Stimulated activated CD4-positive, alpha-beta T cell treated with anti-CD3 and anti-CD28 coated beads, Interleukin-12 subunit alpha, Interleukin-12 subunit beta, amount 100 ng/mL, for 48 hours (primary cell): ENCODE data around the gene SYPL2.
"Not testable (repeated sequence)": the region's sequence is repeated elsewhere in the genome, so short reads cannot be mapped to it uniquely, and the experiment has no call there.

ENCODE experiments used
- DNase-seq, 3 donors: peaks; one replicate each; pipeline ENCODE4 v3.0.0-alpha.2; 2020; ENCODE audit warnings: low read depth in 2 of 3, low spot score in 1 of 3

Gene SYPL2

GRCh38 chr1:109466452-109467300, at the start of gene SYPL2:
SYPL2 (plus strand) TSS chr1:109466546; CDS start chr1:109466844, 298 bp downstream.
- DNase-seq: no peak

GRCh38 chr1:109423498-109423897, 42.8 kb upstream of the SYPL2 start:
- DNase-seq: no peak

- DNase-seq: peak; percentile 39 to 53 (median 53)
Measured at GRCh38 chr1:109425391-109426280, 40.7 kb upstream of the SYPL2 start.

- peak; percentile 90 to 94 (median 90) for DNase-seq
Measured at GRCh38 chr1:109426281-109427170, 39.8 kb upstream of the SYPL2 start, which contains the start of gene PSMA5. PSMA5 (minus strand) TSS chr1:109426448; CDS start chr1:109426330, 118 bp downstream.

- DNase-seq: no peak
Measured at GRCh38 chr1:109427171-109427467, 39.2 kb upstream of the SYPL2 start.

GRCh38 chr1:109432336-109432735, 34.0 kb upstream of the SYPL2 start:
- no peak for DNase-seq

- no peak for DNase-seq
Measured at GRCh38 chr1:109433322-109433721, 33.0 kb upstream of the SYPL2 start.

- DNase-seq: no peak
Measured at GRCh38 chr1:109434484-109434883, 31.9 kb upstream of the SYPL2 start.

GRCh38 chr1:109438798-109439297, 27.5 kb upstream of the SYPL2 start:
- no peak for DNase-seq

- no peak for DNase-seq
Measured at GRCh38 chr1:109441069-109441468, 25.3 kb upstream of the SYPL2 start.

GRCh38 chr1:109443476-109443875, 22.9 kb upstream of the SYPL2 start:
- DNase-seq: no peak

- no peak for DNase-seq
Measured at GRCh38 chr1:109444346-109444745, 22.0 kb upstream of the SYPL2 start.

GRCh38 chr1:109445949-109446695, 20.2 kb upstream of the SYPL2 start:
- DNase-seq: not testable (repeated sequence)

- DNase-seq: no peak
Measured at GRCh38 chr1:109447524-109447923, 18.8 kb upstream of the SYPL2 start.

- no peak for DNase-seq
Measured at GRCh38 chr1:109454497-109455133, 11.7 kb upstream of the SYPL2 start.

GRCh38 chr1:109457819-109458218, 8.5 kb upstream of the SYPL2 start:
- DNase-seq: no peak

GRCh38 chr1:109466125-109466451, 258 bp upstream of the SYPL2 start:
- DNase-seq: no peak

- DNase-seq: no peak
Measured at GRCh38 chr1:109467301-109467777, 993 bp downstream of the SYPL2 start.

- no peak for DNase-seq
Measured at GRCh38 chr1:109468061-109468460, 1.7 kb downstream of the SYPL2 start.

GRCh38 chr1:109468903-109469302, 2.6 kb downstream of the SYPL2 start:
- no peak for DNase-seq
